Mammary epithelial cell (primary cell): ENCODE data around the gene LRBA.

Experiments used
- EZH2 ChIP-seq: IDR thresholded peaks from 2 replicates; pipeline ENCODE4 v1.6.1; 2012; ENCODE audit warnings: low read length, inconsistent platforms, borderline replicate concordance
- TF ChIP-seq, protein P1 (sequence below), 2 donors: IDR thresholded peaks in 1 of 2; conservative IDR thresholded peaks in 1 of 2; 2 replicates each; pipeline ENCODE4 v1.5.1; 2011 to 2012; ENCODE audit warnings: inconsistent platforms in 2 of 2, low read length in 2 of 2, mild to moderate bottlenecking in 2 of 2, control low read depth in 1 of 2, low read depth in 1 of 2; ENCODE audit not compliant: insufficient read depth in 1 of 2; ENCODE audit errors: extremely low read depth in 1 of 2

DNA sequence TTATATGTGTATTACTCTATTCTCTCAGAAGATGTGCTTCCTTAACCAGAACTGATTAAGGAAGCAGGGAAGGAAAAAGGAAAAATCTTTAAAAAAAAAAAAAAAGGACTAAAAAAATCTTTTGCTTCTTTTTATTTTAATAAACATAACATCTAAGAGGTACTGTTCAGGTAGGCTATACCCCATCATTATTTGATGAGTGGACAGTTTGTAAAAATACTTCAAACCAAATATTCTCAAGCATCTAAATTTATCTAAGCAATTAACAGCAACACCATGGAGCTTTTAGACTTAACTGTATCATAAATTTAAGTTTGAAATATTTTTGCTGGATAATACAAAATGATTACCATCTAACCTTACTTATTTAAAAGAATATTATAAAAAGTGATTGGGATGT, 264.3 kb downstream of the LRBA start:
- no peak for TF ChIP-seq EZH2
- TF ChIP-seq, protein P1, sequence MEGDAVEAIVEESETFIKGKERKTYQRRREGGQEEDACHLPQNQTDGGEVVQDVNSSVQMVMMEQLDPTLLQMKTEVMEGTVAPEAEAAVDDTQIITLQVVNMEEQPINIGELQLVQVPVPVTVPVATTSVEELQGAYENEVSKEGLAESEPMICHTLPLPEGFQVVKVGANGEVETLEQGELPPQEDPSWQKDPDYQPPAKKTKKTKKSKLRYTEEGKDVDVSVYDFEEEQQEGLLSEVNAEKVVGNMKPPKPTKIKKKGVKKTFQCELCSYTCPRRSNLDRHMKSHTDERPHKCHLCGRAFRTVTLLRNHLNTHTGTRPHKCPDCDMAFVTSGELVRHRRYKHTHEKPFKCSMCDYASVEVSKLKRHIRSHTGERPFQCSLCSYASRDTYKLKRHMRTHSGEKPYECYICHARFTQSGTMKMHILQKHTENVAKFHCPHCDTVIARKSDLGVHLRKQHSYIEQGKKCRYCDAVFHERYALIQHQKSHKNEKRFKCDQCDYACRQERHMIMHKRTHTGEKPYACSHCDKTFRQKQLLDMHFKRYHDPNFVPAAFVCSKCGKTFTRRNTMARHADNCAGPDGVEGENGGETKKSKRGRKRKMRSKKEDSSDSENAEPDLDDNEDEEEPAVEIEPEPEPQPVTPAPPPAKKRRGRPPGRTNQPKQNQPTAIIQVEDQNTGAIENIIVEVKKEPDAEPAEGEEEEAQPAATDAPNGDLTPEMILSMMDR (conservative IDR thresholded peaks at IDR 0.05 in 1 of 2, IDR thresholded peaks at IDR 0.05 in 1 of 2; ENCODE audit: extremely low read depth in 1 of 2, insufficient read depth in 1 of 2, low read depth in 1 of 2, low read length in 2 of 2) = no peak
